Measurements from ENCODE around the gene BRD3OS.
"Not testable (repeated sequence)": the region's sequence is repeated elsewhere in the genome, so short reads cannot be mapped to it uniquely, and the experiment has no call there.

BRD3OS gene

GRCh38 chr9:134066526-134066912, 41.2 kb downstream of the BRD3OS start:
- no peak for DNase-seq

GRCh38 chr9:134066913-134067851, 41.9 kb downstream of the BRD3OS start:
- DNase-seq, result no peak

- DNase-seq, result peak; percentile 91
Measured at GRCh38 chr9:134067904-134068743, 42.8 kb downstream of the BRD3OS start, which contains the start of gene BRD3. BRD3 (minus strand) TSS chr9:134068026; CDS start chr9:134053477, 14,549 bp downstream.

- DNase-seq, result no peak
Measured at GRCh38 chr9:134068744-134069479, 43.6 kb downstream of the BRD3OS start.

GRCh38 chr9:134069480-134070399, 44.5 kb downstream of the BRD3OS start:
- no peak for DNase-seq

GRCh38 chr9:134071149-134071548, 45.9 kb downstream of the BRD3OS start:
- no peak for DNase-seq

GRCh38 chr9:134072683-134073082, 47.4 kb downstream of the BRD3OS start:
- not testable (repeated sequence) for DNase-seq

GRCh38 chr9:134073500-134073899, 48.2 kb downstream of the BRD3OS start:
- no peak for DNase-seq

GRCh38 chr9:134075689-134076088, 50.4 kb downstream of the BRD3OS start:
- not testable (repeated sequence) for DNase-seq

GRCh38 chr9:134076644-134077043, 51.4 kb downstream of the BRD3OS start:
- no peak for DNase-seq
